ENCODE measurements around the gene C10orf105. TPM values are rescaled to one million over a fixed set of nuclear protein-coding genes. Genes with fewer than 3 reads are reported as not detected.

Gene C10orf105
- total RNA-seq, 5 donors from 2014 or later (not counting 1 experiment from before 2014, with no cell fraction given) = 0.15 to 0.45 (median 0.16) TPM

DNA sequence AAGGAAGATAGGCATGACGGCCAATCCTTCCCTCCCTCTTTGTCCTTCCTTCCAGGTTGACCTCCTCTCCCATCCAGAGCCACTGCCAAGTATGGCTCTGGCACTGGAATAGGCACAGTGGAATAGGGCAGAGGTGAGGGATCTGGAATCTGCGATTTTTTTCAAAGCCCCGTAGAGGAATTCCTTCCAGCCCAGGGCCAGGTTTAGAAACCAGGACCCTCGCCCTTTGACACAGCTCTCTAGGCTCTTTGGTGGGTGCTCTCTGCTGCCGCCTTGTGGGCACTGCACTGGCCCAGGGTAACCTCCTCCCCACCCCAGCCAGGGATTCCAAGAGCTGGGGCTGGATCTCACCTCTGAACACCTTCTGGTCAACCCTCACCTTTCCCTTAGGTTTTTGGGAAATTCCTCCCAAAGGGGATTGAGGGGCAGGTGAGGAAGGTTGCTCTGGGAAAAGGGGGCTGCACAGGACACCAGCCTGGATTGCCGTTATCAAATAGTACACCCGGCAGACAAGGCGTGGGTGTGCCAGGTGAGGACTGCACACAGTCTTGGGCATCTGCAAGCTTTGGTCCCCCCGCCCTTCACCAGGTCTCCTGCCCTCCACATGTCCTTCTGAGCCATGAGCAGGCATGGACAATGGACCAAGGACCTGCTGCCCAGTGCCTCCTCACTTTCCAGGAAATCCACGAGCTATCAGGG is 22.8 kb downstream of the C10orf105 start:
- Mint-ChIP-seq H3K4me3 (no peak overlapping the region), H3K9me3 (no peaks in the 10 kb centered on the region), H3K36me3 (no peaks in the 10 kb centered on the region), H3K27ac (no peak overlapping the region), H3K4me1 (peaks cover 42 to 52% (median 43%) of the 10 kb centered on the region in 3 donors), H3K27me3 (no peaks in the 10 kb centered on the region)
- Histone ChIP-seq H3K4me3 (ENCODE audit: control insufficient read depth in 1 of 2, extremely low read depth in 1 of 2, low read length in 1 of 2) (no peak overlapping the region), H3K27me3 (replicated peaks in 1 of 2; ENCODE audit: control insufficient read depth in 2 of 2, extremely low read depth in 1 of 2, insufficient read depth in 2 of 2, low read length in 1 of 2) (no peaks in the 10 kb centered on the region), H3K27ac (ENCODE audit: low read length) (no peak overlapping the region), H3K4me1 (ENCODE audit: control insufficient read depth in 1 of 2, extremely low read depth in 1 of 2, insufficient read depth in 2 of 2, low read length in 2 of 2) (peaks cover 7 to 66% of the 10 kb centered on the region in 2 experiments), H3K36me3 (ENCODE audit: control insufficient read depth in 2 of 2, extremely low read depth in 1 of 2, insufficient read depth in 1 of 2, low read length in 1 of 2) (no peaks in the 10 kb centered on the region), H3K9me3 (no peaks in the 10 kb centered on the region)
- ChIA-PET CTCF (interaction anchor here (0.5 to 2.0 kb wide), 7 partner anchors 9 to 219 kb away, joined by 3 to 8 read pairs (median 3); no protein-coding TSS in a partner anchor), POLR2A (no interaction called here)
- DNase-seq = peak in 34 of 35 experiments; percentile 23 to 80 (median 60)
- ATAC-seq (replicated peaks in 1 of 4) = peak; percentile 59 to 80 (median 68)
- WGBS (ENCODE audit: insufficient coverage) = 78% methylated on average over 6 of the region's 10 CpGs

DNA sequence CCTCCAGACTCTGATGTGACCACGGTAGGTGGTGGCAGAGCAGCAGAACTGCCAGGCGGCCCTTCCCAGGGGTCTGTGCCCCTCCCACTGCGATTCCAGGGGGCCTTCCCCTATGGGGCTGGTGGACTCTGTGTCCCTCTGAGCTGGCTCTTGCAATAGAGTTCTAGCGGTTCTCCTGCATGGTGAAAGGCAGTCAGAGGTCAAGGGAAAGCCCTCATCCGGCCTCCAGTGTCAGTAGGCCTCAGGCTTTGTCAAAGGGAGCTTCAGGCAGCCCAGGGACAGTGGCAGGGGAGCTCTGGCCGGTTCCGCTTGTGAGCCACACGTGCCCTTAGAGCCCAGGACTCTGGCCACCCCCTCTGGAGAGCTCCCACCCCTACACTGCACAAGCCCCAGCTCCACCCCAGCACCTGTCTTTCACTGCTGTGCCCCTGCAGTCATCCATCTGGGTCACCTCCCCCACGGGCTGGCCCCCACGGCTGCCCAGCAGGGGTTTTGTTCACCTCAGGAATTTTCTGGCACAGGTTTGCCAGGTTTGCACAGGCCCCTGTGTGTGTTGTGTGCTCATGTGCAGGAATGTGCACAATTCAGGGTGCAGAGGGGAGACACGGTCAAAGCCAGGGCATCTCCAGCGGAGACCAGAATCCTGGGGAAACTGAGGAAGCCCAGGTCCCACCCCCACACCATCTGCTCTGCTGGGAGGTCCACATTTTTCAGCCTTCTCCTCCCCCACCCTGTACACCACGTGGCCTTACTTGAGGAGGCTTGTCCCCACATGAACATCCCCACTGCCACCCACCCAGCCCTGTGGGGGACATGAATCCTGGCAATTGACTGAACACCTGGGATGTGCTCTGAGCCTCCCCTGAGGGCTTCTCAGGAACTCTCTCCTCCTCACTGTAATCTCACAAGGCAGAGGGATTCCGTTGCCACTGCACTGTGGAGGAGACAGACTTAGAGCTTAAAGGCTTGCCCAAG is 23.8 kb downstream of the C10orf105 start:
- H3K4me1 ChIP-seq (ENCODE audit: control insufficient read depth in 1 of 2, extremely low read depth in 1 of 2, insufficient read depth in 2 of 2, low read length in 2 of 2) = peaks cover 7 to 65% of the 10 kb centered on the region in 2 experiments
- Mint-ChIP-seq H3K4me1 (peaks cover 42 to 52% (median 43%) of the 10 kb centered on the region in 3 donors), H3K27ac (no peak overlapping the region), H3K27me3 (no peaks in the 10 kb centered on the region), H3K36me3 (no peaks in the 10 kb centered on the region), H3K4me3 (peak overlapping the region in 1 of 3 donors; percentile 72), H3K9me3 (no peaks in the 10 kb centered on the region)
- 89% methylated on average over 10 of the region's 14 CpGs for WGBS (ENCODE audit: insufficient coverage)
- no peak overlapping the region for H3K4me3 ChIP-seq (ENCODE audit: control insufficient read depth in 1 of 2, extremely low read depth in 1 of 2, low read length in 1 of 2)
- H3K36me3 ChIP-seq (ENCODE audit: control insufficient read depth in 2 of 2, extremely low read depth in 1 of 2, insufficient read depth in 1 of 2, low read length in 1 of 2) = no peaks in the 10 kb centered on the region
- no peak for DNase-seq
- H3K9me3 ChIP-seq = no peaks in the 10 kb centered on the region
- H3K27ac ChIP-seq (ENCODE audit: low read length) = no peak overlapping the region
- no peaks in the 10 kb centered on the region for H3K27me3 ChIP-seq (replicated peaks in 1 of 2; ENCODE audit: control insufficient read depth in 2 of 2, extremely low read depth in 1 of 2, insufficient read depth in 2 of 2, low read length in 1 of 2)
- ATAC-seq (replicated peaks in 1 of 4) = no peak
- POLR2A ChIA-PET = interaction anchor here in 1 of 2 donors (0.6 kb wide), 1 partner anchor 14 kb away, joined by 4 read pairs; no protein-coding TSS in a partner anchor
- CTCF ChIA-PET = interaction anchor here (0.6 to 1.3 kb wide), 8 partner anchors 10 to 201 kb away, joined by 3 to 5 read pairs (median 4); no protein-coding TSS in a partner anchor

DNA sequence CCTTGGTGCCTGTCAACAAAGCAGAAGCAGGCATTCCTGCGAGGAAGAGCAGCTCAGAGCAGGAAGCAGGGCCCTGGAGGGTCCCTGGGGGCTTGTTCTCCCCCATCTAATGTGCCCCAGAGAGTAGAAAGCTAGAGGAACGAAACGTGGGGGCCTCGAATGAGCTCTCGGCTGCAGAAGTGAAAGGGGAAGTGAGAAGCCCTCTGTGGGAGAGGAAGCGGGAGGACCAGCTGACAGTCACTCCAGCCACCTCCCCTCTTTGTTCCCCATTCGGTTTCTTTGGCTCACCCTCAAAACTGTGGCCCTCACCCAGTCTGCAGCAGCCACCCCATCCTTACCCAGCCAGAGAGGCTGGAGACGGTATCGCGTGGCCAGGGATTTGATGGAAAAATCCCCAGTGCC is 25.0 kb downstream of the C10orf105 start:
- H3K9me3 Mint-ChIP-seq = no peaks in the 10 kb centered on the region
- POLR2A ChIA-PET = no interaction called here
- peak overlapping the region; percentile 39 to 72 (median 59) for H3K4me3 Mint-ChIP-seq
- peak overlapping the region; percentile 84 to 86 for H3K27ac Mint-ChIP-seq
- H3K27me3 Mint-ChIP-seq = no peaks in the 10 kb centered on the region
- CTCF ChIA-PET = interaction anchor here in 1 of 2 donors (0.6 to 1.2 kb wide), 5 partner anchors 13 to 202 kb away, joined by 3 to 5 read pairs (median 3); partner anchors contain the start of gene VSIR
- Histone ChIP-seq H3K4me1 (ENCODE audit: control insufficient read depth in 1 of 2, extremely low read depth in 1 of 2, insufficient read depth in 2 of 2, low read length in 2 of 2) (peaks cover 7 to 57% of the 10 kb centered on the region in 2 experiments), H3K27me3 (replicated peaks in 1 of 2; ENCODE audit: control insufficient read depth in 2 of 2, extremely low read depth in 1 of 2, insufficient read depth in 2 of 2, low read length in 1 of 2) (no peaks in the 10 kb centered on the region), H3K27ac (ENCODE audit: low read length) (peak overlapping the region; percentile 39), H3K9me3 (no peaks in the 10 kb centered on the region), H3K36me3 (ENCODE audit: control insufficient read depth in 2 of 2, extremely low read depth in 1 of 2, insufficient read depth in 1 of 2, low read length in 1 of 2) (no peaks in the 10 kb centered on the region), H3K4me3 (ENCODE audit: control insufficient read depth in 1 of 2, extremely low read depth in 1 of 2, low read length in 1 of 2) (peak overlapping the region in 1 of 2 donors; percentile 15)
- H3K36me3 Mint-ChIP-seq = no peaks in the 10 kb centered on the region
- ATAC-seq (replicated peaks in 1 of 4) = peak; percentile 69 to 78 (median 72)
- WGBS (ENCODE audit: insufficient coverage) = 0% methylated on average over 1 of the region's 10 CpGs
- peak in 30 of 35 experiments; percentile 12 to 61 (median 30) for DNase-seq
- peaks cover 42 to 52% (median 43%) of the 10 kb centered on the region in 3 donors for H3K4me1 Mint-ChIP-seq

DNA sequence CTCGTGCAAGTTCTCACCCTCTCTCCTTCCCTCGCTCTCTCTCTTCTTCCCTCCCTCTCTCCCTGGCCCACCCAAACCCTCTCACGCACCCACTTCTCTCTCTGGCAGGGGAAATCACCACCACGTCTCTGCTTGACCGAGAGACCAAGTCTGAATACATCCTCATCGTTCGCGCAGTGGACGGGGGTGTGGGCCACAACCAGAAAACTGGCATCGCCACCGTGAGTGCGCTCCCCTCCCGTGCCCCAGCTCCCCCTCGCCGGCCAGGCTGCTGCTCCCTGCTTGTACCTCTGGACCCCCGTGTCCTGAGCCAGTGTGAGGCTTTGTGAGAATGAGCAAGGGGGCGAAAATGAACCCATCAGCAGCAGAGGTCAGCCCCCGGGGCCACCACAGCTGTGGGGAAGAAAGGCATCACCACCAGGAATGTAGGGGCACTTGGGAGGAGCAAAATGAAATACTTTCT is 25.5 kb downstream of the C10orf105 start:
- H3K27ac Mint-ChIP-seq = peak overlapping the region; percentile 84 to 86
- POLR2A ChIA-PET = no interaction called here
- WGBS (ENCODE audit: insufficient coverage) = 91% methylated on average over 16 of the region's 18 CpGs
- H3K36me3 Mint-ChIP-seq = no peaks in the 10 kb centered on the region
- no peaks in the 10 kb centered on the region for H3K27me3 Mint-ChIP-seq
- peak overlapping the region; percentile 39 for H3K27ac ChIP-seq (ENCODE audit: low read length)
- CTCF ChIA-PET = interaction anchor here in 1 of 2 donors (0.6 to 1.2 kb wide), 5 partner anchors 13 to 202 kb away, joined by 3 to 5 read pairs (median 3); partner anchors contain the start of gene VSIR
- H3K4me3 Mint-ChIP-seq = peak overlapping the region; percentile 39 to 72 (median 54)
- peak overlapping the region in 1 of 2 donors; percentile 15 for H3K4me3 ChIP-seq (ENCODE audit: control insufficient read depth in 1 of 2, extremely low read depth in 1 of 2, low read length in 1 of 2)
- no peaks in the 10 kb centered on the region for H3K36me3 ChIP-seq (ENCODE audit: control insufficient read depth in 2 of 2, extremely low read depth in 1 of 2, insufficient read depth in 1 of 2, low read length in 1 of 2)
- H3K27me3 ChIP-seq (replicated peaks in 1 of 2; ENCODE audit: control insufficient read depth in 2 of 2, extremely low read depth in 1 of 2, insufficient read depth in 2 of 2, low read length in 1 of 2) = no peaks in the 10 kb centered on the region
- H3K4me1 ChIP-seq (ENCODE audit: control insufficient read depth in 1 of 2, extremely low read depth in 1 of 2, insufficient read depth in 2 of 2, low read length in 2 of 2) = peaks cover 7 to 53% of the 10 kb centered on the region in 2 experiments
- H3K9me3 ChIP-seq = no peaks in the 10 kb centered on the region
- no peak for DNase-seq
- peaks cover 40 to 47% (median 41%) of the 10 kb centered on the region in 3 donors for H3K4me1 Mint-ChIP-seq
- ATAC-seq (replicated peaks in 1 of 4) = no peak
- H3K9me3 Mint-ChIP-seq = no peaks in the 10 kb centered on the region

DNA sequence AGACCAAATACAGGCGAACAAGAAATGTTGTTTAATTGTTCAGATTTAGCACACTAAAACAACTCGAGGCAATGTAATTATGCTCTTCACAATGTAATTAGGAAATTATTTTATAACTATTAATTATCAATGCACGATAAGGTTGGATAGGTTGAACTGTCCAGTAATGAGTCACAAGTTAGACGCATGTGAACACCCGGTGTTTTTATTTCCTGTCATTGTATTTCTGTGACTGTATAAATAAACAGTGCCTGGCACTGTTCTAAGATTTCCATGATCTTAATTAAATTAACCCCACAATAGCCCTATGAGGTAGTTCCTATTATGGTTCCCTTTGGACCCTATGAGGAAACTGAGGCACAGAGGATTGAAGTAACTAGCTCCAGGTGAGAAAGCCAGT is 26.2 kb downstream of the C10orf105 start:
- WGBS (ENCODE audit: insufficient coverage) = no CpG with 5 or more reads among the region's 5 CpGs
- no peak for ATAC-seq (replicated peaks in 1 of 4)
- Histone ChIP-seq H3K9me3 (no peaks in the 10 kb centered on the region), H3K36me3 (ENCODE audit: control insufficient read depth in 2 of 2, extremely low read depth in 1 of 2, insufficient read depth in 1 of 2, low read length in 1 of 2) (no peaks in the 10 kb centered on the region), H3K4me3 (ENCODE audit: control insufficient read depth in 1 of 2, extremely low read depth in 1 of 2, low read length in 1 of 2) (no peak overlapping the region), H3K4me1 (ENCODE audit: control insufficient read depth in 1 of 2, extremely low read depth in 1 of 2, insufficient read depth in 2 of 2, low read length in 2 of 2) (peaks cover 6 to 46% of the 10 kb centered on the region in 2 experiments), H3K27me3 (replicated peaks in 1 of 2; ENCODE audit: control insufficient read depth in 2 of 2, extremely low read depth in 1 of 2, insufficient read depth in 2 of 2, low read length in 1 of 2) (no peaks in the 10 kb centered on the region), H3K27ac (ENCODE audit: low read length) (no peak overlapping the region)
- peaks cover 33 to 40% (median 34%) of the 10 kb centered on the region in 3 donors for H3K4me1 Mint-ChIP-seq
- ChIA-PET CTCF (no interaction called here), POLR2A (no interaction called here)
- peak overlapping the region in 2 of 3 donors; percentile 13 to 72 for H3K4me3 Mint-ChIP-seq
- no peak for DNase-seq
- peak overlapping the region; percentile 9 to 73 for H3K27ac Mint-ChIP-seq
- no peaks in the 10 kb centered on the region for H3K36me3 Mint-ChIP-seq
- H3K9me3 Mint-ChIP-seq = no peaks in the 10 kb centered on the region
- no peaks in the 10 kb centered on the region for H3K27me3 Mint-ChIP-seq
